GM20000 (cell line): Measurements from ENCODE around the gene PPP1R3G.

Experiments used
- DNase-seq: peaks from one replicate; pipeline ENCODE4 v3.0.0; 2012; ENCODE audit warnings: low spot score
- CTCF ChIP-seq: IDR thresholded peaks from 2 replicates; pipeline ENCODE4 v1.5.1; 2012; ENCODE audit warnings: mild to moderate bottlenecking, control low read depth; ENCODE audit errors: extremely low read depth, missing control alignments

Gene PPP1R3G

DNA sequence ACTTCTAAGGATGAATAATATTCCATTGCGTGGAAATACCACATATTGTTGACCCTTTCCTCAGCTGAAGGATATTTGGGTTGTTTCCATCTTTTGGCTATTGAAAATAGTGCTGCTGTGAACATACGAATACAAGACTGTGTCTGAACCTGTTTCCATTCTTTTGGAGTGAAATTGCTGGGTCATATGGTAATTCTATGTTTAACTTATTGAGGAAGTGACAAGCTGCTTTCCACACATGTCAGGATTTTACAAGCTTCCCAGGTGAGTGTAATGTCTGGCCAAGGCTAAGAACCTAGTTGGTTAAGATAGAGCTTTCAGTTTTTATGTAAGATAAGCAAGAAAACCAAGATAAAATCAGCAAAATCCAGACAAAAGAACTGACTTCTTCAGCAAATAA lies 48.8 kb downstream of the PPP1R3G start:
- DNase-seq: no peak
- TF ChIP-seq CTCF: no peak

- DNase-seq: peak; percentile 47
- TF ChIP-seq CTCF: peak; percentile 38
Observed at GRCh38 chr6:5135788-5136376, 50.7 kb downstream of the PPP1R3G start.

DNA sequence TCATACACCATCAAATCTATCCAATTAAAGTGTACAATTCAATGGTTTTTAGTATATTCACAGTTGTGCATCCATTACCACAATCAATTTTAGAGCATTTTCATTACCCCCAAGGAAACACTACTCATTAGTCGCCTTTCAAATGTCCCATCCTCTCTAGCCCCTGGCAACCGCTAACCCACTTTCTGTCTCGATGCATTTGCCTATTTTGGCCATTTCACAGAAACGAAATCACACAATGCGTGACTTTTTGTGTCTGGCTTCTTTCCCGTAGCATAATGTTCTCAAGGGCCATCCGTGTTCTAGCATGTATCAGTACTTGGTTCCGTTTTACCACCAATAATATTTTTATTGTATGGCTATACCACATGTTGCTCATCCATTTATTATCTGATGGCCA lies 51.7 kb downstream of the PPP1R3G start:
- TF ChIP-seq CTCF: no peak
- no peak for DNase-seq
